GM21528 (cell line): Measurements from ENCODE around the gene MGAT5B.

Experiments
- ATAC-seq: cut with Tn5 transposase; IDR thresholded peaks from one replicate; pipeline ENCODE4 v1.9.1; 2021; ENCODE audit warnings: mild to moderate bottlenecking, moderate library complexity; ENCODE audit not compliant: unreplicated experiment, low FRiP score

The MGAT5B gene

DNA sequence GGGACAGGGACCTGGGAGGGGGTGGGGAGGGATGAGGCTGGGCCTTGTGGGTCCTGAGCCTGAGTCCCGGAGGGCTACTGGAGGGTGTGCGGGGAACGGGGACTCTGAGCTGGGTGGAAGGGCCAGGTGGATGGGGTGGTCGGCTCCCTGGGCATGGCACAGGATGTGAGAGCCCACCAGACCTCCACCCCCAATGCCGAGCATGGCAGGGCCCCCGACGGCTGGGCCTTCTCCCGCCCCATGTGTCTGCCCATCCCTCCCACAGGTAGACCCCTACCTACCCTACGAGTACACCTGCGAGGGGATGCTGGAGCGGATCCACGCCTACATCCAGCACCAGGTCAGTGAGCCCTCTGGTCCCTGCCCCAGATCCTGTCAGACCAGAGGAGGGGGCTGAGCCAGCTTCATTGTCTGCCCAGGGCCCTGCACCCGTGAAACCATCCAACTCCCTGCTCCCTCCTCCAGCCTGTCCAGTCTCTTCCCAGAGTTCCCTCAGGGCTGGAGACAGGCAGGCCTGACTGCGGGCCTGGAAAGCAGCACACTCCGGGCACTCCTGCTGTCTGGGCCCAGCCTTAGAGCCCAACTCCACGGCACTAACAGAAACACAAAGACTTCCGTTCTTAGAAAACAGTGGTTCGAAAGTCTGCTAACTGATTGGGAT is 78.0 kb downstream of the MGAT5B start:
- no peak for ATAC-seq

DNA sequence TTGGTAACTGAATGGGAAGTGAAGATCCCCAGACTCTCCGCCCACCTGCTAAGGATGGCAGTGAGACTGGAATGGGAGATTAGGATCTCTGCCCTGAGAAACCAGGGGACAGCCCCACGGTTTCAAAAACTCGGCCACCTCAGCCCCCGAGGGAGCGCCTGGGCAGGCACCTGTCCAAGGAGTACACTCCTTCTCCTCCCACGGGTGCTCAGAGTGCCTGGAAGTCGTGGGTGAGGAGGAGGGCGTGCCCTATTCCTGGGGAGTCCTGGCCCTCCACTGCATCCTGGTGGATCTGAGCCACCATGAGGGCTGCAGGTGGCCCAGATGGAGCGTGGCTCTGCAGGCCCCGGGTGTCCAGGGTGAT is 78.5 kb downstream of the MGAT5B start:
- ATAC-seq = no peak

GRCh38 chr17:76947309-76947708 is 79.1 kb downstream of the MGAT5B start:
- ATAC-seq = no peak

- ATAC-seq = no peak
Measured at GRCh38 chr17:76947771-76948170, 79.6 kb downstream of the MGAT5B start.

DNA sequence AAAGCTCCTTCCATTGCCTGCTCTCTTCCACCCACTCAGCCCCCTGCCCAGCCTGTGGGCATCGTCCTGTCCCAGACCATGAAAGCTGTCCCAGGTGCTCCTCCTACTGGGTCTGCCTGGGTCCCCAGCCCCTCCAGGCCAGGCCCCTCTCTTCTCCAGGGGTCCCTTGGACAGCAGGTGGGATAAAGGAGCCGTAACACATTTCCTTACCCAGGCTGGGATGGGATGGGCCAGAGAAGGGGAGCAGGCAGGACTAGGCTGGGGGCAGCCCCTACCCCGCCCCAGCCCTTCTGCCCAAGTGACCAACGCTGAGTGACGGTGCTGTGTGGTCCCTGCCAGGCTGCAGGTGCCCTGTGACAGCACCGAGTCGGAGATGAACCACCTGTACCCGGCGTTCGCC is 80.1 kb downstream of the MGAT5B start:
- ATAC-seq = no peak

GRCh38 chr17:76948726-76949342 is 80.6 kb downstream of the MGAT5B start:
- ATAC-seq = no peak

GRCh38 chr17:76949913-76950695 is 81.9 kb downstream of the MGAT5B start:
- no peak for ATAC-seq

- ATAC-seq = no peak
Measured at GRCh38 chr17:76951375-76951905, 83.2 kb downstream of the MGAT5B start.

- ATAC-seq = no peak
Measured at GRCh38 chr17:76952402-76952801, 84.2 kb downstream of the MGAT5B start.

GRCh38 chr17:76953066-76953465 is 84.9 kb downstream of the MGAT5B start:
- no peak for ATAC-seq

DNA sequence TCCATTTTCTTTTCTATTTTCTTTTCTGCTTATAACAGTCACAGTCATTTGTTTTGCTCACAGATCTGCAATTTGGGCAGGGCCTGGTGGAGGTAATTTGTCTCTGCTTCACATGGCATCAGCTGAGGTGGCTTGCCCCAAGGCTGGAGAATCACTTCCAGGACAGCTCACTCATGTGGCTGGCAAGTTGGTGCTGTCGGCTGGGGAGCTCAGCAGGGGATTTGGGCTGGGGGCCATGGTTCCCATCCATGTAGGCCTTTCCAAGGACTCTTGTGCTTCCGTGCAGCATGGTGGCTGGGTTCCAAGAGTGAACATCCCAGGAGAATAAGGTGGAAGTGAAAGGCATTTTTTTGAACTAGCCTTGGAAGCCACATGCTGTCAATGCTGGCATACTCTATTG is 85.7 kb downstream of the MGAT5B start:
- no peak for ATAC-seq

- no peak for ATAC-seq
Measured at GRCh38 chr17:76955191-76955590, 87.0 kb downstream of the MGAT5B start.

GRCh38 chr17:76956846-76957540 is 88.8 kb downstream of the MGAT5B start:
- no peak for ATAC-seq

- ATAC-seq = no peak
Measured at GRCh38 chr17:76957678-76958464, 89.7 kb downstream of the MGAT5B start.

- ATAC-seq = no peak
Measured at GRCh38 chr17:76958974-76959373, 90.8 kb downstream of the MGAT5B start.

DNA sequence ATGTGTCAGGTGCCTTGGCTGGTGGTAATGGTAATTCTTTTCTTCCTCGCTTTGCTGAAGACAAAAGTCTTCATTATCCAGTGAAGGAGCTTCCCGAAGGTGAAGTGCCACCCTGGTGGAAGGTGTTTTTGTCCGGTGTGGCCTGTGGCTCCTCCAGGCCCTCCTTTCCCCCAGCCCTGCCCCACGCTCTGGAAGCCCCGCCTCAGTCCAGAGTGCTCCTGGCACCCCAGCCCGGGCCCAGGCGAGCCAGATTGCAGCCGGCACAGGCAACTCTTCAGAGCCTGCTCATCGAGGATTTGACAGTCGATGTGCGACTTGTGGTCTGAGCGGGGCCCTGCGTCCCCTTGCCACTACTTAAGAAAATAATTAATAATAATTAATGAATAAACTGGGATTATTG is 93.7 kb downstream of the MGAT5B start:
- no peak for ATAC-seq

DNA sequence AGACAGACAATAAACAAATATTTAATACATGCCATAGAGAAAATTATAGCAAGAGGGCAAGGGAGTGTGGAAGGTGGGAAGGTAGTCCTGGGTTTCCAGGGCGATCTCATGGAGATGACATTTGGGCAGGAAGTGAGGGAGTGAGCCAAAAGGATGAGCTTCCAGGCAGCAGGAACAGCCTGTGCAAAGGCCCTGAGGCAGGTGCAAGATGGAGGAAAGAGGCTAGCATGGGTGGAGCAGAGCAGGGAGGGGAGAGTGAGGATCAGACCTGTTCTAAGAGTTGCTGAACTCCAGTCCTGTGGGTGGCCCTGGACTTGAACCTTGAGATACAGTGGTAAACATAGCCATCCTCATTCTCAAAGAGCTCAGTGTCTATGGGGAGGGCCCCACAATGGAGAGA is 94.7 kb downstream of the MGAT5B start:
- no peak for ATAC-seq

DNA sequence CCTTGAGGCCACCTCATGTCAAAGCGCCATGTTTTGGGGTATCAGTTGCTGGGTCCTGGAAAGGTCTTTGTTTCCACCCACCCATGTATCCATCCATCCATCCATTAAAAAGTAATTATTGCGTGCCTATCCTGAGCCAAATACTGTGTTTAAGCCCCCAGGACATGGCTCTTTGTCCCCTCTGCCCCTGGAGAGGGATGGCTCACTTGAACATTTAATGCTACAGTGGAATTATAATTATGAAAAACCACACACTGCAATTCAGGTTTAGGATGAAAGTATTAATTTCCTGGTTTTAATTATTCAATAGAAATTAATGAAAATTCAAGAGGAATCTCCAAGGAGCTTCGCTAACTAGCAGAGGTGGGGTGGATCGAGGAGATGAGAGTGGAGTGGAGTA is 97.8 kb downstream of the MGAT5B start:
- ATAC-seq = no peak

- ATAC-seq = no peak
Measured at GRCh38 chr17:76966486-76967181, 98.4 kb downstream of the MGAT5B start.

DNA sequence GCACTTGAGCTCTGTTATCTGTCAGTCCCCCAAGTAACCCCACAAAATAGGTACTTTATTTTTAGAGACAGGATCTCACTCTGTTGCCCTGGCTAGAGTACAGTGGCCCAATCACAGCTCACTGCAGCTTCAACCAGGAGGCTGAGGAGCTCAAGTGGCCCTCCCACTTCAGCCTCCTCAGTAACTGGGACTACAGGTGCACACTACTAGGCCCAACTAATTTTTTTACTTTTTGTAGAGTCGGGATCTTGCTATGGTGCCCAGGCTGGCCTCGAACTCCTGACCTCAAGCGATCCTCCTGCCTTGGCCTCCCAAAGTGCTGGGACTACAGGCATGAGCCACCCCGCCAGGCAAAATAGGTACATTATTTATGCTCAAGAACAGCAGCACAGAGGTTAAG is 99.6 kb downstream of the MGAT5B start:
- ATAC-seq = no peak
